Thymus (tissue), 11 donors: Measurements from ENCODE around the gene RERE. TPM values are rescaled to one million over a fixed set of nuclear protein-coding genes. Genes with fewer than 3 reads are reported as not detected.
"Not testable (repeated sequence)": the region's sequence is repeated elsewhere in the genome, so short reads cannot be mapped to it uniquely, and the experiment has no call there.

ENCODE experiments used
- DNase-seq, 9 donors: peaks; one replicate each; pipeline ENCODE4 v3.0.0-alpha.2; 2013; ENCODE audit warnings: low spot score in 9 of 9, low read depth in 6 of 9, missing footprints in 1 of 9
- H3K27ac ChIP-seq, 2 donors: one replicate each; pipeline ENCODE4 v1.5.1; 2013; ENCODE audit warnings: control low read depth in 1 of 2, low read depth in 1 of 2, low read length in 1 of 2, mild to moderate bottlenecking in 1 of 2, moderate library complexity in 1 of 2
- H3K27me3 ChIP-seq, 2 donors: one replicate each; pipeline ENCODE4 v1.5.1; 2013; ENCODE audit warnings: low read length in 1 of 2; ENCODE audit not compliant: control insufficient read depth in 2 of 2, insufficient read depth in 1 of 2
- H3K36me3 ChIP-seq, 2 donors: one replicate each; pipeline ENCODE4 v1.5.1; 2013; ENCODE audit warnings: low read length in 1 of 2, mild to moderate bottlenecking in 1 of 2, moderate library complexity in 1 of 2; ENCODE audit not compliant: control insufficient read depth in 2 of 2, insufficient read depth in 2 of 2
- H3K4me1 ChIP-seq, 2 donors: one replicate each; pipeline ENCODE4 v1.5.1; 2013; ENCODE audit warnings: low read length in 2 of 2; ENCODE audit not compliant: control insufficient read depth in 2 of 2, insufficient read depth in 2 of 2
- H3K4me3 ChIP-seq, 2 donors: one replicate each; pipeline ENCODE4 v1.5.1; 2013; ENCODE audit warnings: low read length in 2 of 2, control low read depth in 1 of 2, mild to moderate bottlenecking in 1 of 2
- H3K9me3 ChIP-seq, 2 donors: one replicate each; pipeline ENCODE4 v1.5.1; 2013; ENCODE audit warnings: low read length in 1 of 2, mild to moderate bottlenecking in 1 of 2; ENCODE audit not compliant: control insufficient read depth in 2 of 2, insufficient read depth in 1 of 2
- WGBS: extraction: QIAGEN DNeasy Blood & Tissue Kit; methylation state at CpG from one replicate; pipeline ENCODE4 v1.1.7; 2013; 5-methylcytosine and 5-hydroxymethylcytosine counted together
- polyA plus RNA-seq: library from polyadenylated mRNA; stranded (reverse); fragments of 200-250 nt; gene quantifications from one replicate; pipeline ENCODE4 v1.2.3, GENCODE V29; 2013
- total RNA-seq: library from RNA; stranded (reverse); fragments of 120-200 nt; gene quantifications from one replicate; pipeline ENCODE4 v1.2.4, GENCODE V29; 2013
- donor health status: healthy.

The RERE gene
- total and polyA plus RNA-seq, 2 donors = 22.9 to 37.7 TPM

- WGBS = 94% methylated on average over 3 of the region's 3 CpGs
- Histone ChIP-seq H3K4me3 (no peak overlapping the region), H3K4me1 (no peaks in the 10 kb centered on the region), H3K27ac (no peak overlapping the region), H3K36me3 (no peaks in the 10 kb centered on the region), H3K27me3 (no peaks in the 10 kb centered on the region), H3K9me3 (no peaks in the 10 kb centered on the region)
- DNase-seq = no peak
These were observed 22.8 kb downstream of the RERE start for GRCh38 chr1:8794605-8795004.

GRCh38 chr1:8791819-8792218 is 25.6 kb downstream of the RERE start:
- Histone ChIP-seq H3K27ac (no peak overlapping the region), H3K4me3 (no peak overlapping the region), H3K27me3 (no peaks in the 10 kb centered on the region), H3K36me3 (peaks cover 0 to 1% of the 10 kb centered on the region in 2 donors), H3K4me1 (no peaks in the 10 kb centered on the region), H3K9me3 (no peaks in the 10 kb centered on the region)
- DNase-seq = no peak
- WGBS = 96% methylated on average over 3 of the region's 3 CpGs

- WGBS = 97% methylated on average over 1 of the region's 1 CpG
- DNase-seq = no peak
- Histone ChIP-seq H3K4me1 (no peaks in the 10 kb centered on the region), H3K9me3 (no peaks in the 10 kb centered on the region), H3K4me3 (no peak overlapping the region), H3K36me3 (peaks cover 0 to 3% of the 10 kb centered on the region in 2 donors), H3K27ac (no peak overlapping the region), H3K27me3 (no peaks in the 10 kb centered on the region)
These were observed 26.5 kb downstream of the RERE start for GRCh38 chr1:8790987-8791386.

GRCh38 chr1:8790478-8790877 is 27.0 kb downstream of the RERE start:
- Histone ChIP-seq H3K27ac (no peak overlapping the region), H3K36me3 (peaks cover 0 to 3% of the 10 kb centered on the region in 2 donors), H3K4me3 (no peak overlapping the region), H3K4me1 (no peaks in the 10 kb centered on the region), H3K27me3 (no peaks in the 10 kb centered on the region), H3K9me3 (no peaks in the 10 kb centered on the region)
- 98% methylated on average over 6 of the region's 6 CpGs for WGBS
- DNase-seq = no peak

- H3K4me3 ChIP-seq = no peak overlapping the region
- 93% methylated on average over 11 of the region's 11 CpGs for WGBS
- H3K27me3 ChIP-seq = no peaks in the 10 kb centered on the region
- H3K27ac ChIP-seq = no peak overlapping the region
- no peak for DNase-seq
- no peaks in the 10 kb centered on the region for H3K4me1 ChIP-seq
- no peaks in the 10 kb centered on the region for H3K9me3 ChIP-seq
- H3K36me3 ChIP-seq = peaks cover 0 to 3% of the 10 kb centered on the region in 2 donors
These were observed 27.9 kb downstream of the RERE start for GRCh38 chr1:8789314-8790214.

GRCh38 chr1:8787218-8787617 is 30.2 kb downstream of the RERE start:
- H3K4me1 ChIP-seq = no peaks in the 10 kb centered on the region
- no peak overlapping the region for H3K4me3 ChIP-seq
- 99% methylated on average over 3 of the region's 3 CpGs for whole genome bisulfite sequencing
- H3K27me3 ChIP-seq = no peaks in the 10 kb centered on the region
- no peak overlapping the region for H3K27ac ChIP-seq
- DNase-seq = no peak
- H3K9me3 ChIP-seq = no peaks in the 10 kb centered on the region
- H3K36me3 ChIP-seq = peaks cover 0 to 3% of the 10 kb centered on the region in 2 donors

- H3K4me3 ChIP-seq, H3K9me3 ChIP-seq, H3K4me1 ChIP-seq, H3K36me3 ChIP-seq, DNase-seq, H3K27me3 ChIP-seq, H3K27ac ChIP-seq: not testable (repeated sequence)
- 96% methylated on average over 4 of the region's 4 CpGs for WGBS
These were observed 31.2 kb downstream of the RERE start for GRCh38 chr1:8786204-8786603.

- 98% methylated on average over 2 of the region's 2 CpGs for WGBS
- H3K36me3 ChIP-seq = peaks cover 0 to 3% of the 10 kb centered on the region in 2 donors
These were observed 34.5 kb downstream of the RERE start for GRCh38 chr1:8782955-8783354.

GRCh38 chr1:8782001-8782620 is 35.3 kb downstream of the RERE start:
- WGBS = 94% methylated on average over 3 of the region's 3 CpGs
- no peaks in the 10 kb centered on the region for H3K9me3 ChIP-seq
- DNase-seq = no peak
- no peak overlapping the region for H3K4me3 ChIP-seq
- no peaks in the 10 kb centered on the region for H3K27me3 ChIP-seq
- H3K4me1 ChIP-seq = peaks cover 7 to 9% of the 10 kb centered on the region in 2 donors
- peaks cover 0 to 3% of the 10 kb centered on the region in 2 donors for H3K36me3 ChIP-seq
- H3K27ac ChIP-seq = no peak overlapping the region

More at GRCh38 chr1:8782955-8783354, 34.5 kb downstream of the RERE start:
- Histone ChIP-seq H3K4me3 (no peak overlapping the region), H3K27ac (no peak overlapping the region), H3K27me3 (no peaks in the 10 kb centered on the region), H3K9me3 (no peaks in the 10 kb centered on the region), H3K4me1 (peaks cover 7 to 9% of the 10 kb centered on the region in 2 donors)
- no peak for DNase-seq
